Stimulated activated CD4-positive, alpha-beta T cell treated with anti-CD3 and anti-CD28 coated beads, Interleukin-1b, Interleukin-23, amount 100 ng/mL, for 1 hour (primary cell): ENCODE measurements around the gene NEK2.
A peak's percentile ranks its signal among the peaks of the same experiment; 100 is the strongest.
"Not testable (repeated sequence)": the region's sequence is repeated elsewhere in the genome, so short reads cannot be mapped to it uniquely, and the experiment has no call there.

ENCODE experiments used
- DNase-seq, 2 donors: peaks; one replicate each; pipeline ENCODE4 v3.0.0-alpha.2; 2020; ENCODE audit warnings: low read depth in 2 of 2

Gene NEK2

GRCh38 chr1:211675230-211676105 is at the start of gene NEK2:
NEK2 (minus strand) TSS chr1:211675621; CDS start chr1:211675479, 142 bp downstream.
- peak; percentile 42 to 57 for DNase-seq

- no peak for DNase-seq
Observed at GRCh38 chr1:211724687-211725196, 49.3 kb upstream of the NEK2 start.

- DNase-seq: no peak
Observed at GRCh38 chr1:211723273-211723672, 47.9 kb upstream of the NEK2 start.

GRCh38 chr1:211722277-211723175 is 47.1 kb upstream of the NEK2 start:
- DNase-seq: no peak

GRCh38 chr1:211716555-211716954 is 41.1 kb upstream of the NEK2 start:
- DNase-seq: not testable (repeated sequence)

- no peak for DNase-seq
Observed at GRCh38 chr1:211715971-211716370, 40.5 kb upstream of the NEK2 start.

- DNase-seq: no peak
Observed at GRCh38 chr1:211714154-211714553, 38.7 kb upstream of the NEK2 start.

GRCh38 chr1:211713231-211713630 is 37.8 kb upstream of the NEK2 start:
- DNase-seq: no peak

- DNase-seq: no peak
Observed at GRCh38 chr1:211711315-211711705, 35.9 kb upstream of the NEK2 start.

GRCh38 chr1:211710566-211711314 is 35.3 kb upstream of the NEK2 start:
- no peak for DNase-seq

- no peak for DNase-seq
Observed at GRCh38 chr1:211708926-211709325, 33.5 kb upstream of the NEK2 start.

GRCh38 chr1:211708006-211708405 is 32.6 kb upstream of the NEK2 start:
- no peak for DNase-seq

GRCh38 chr1:211705467-211706091 is 30.2 kb upstream of the NEK2 start:
- DNase-seq: no peak

- DNase-seq: no peak
Observed at GRCh38 chr1:211704543-211704942, 29.1 kb upstream of the NEK2 start.

GRCh38 chr1:211703812-211704537 is 28.6 kb upstream of the NEK2 start:
- DNase-seq: no peak

- DNase-seq: no peak
Observed at GRCh38 chr1:211701733-211702132, 26.3 kb upstream of the NEK2 start.

GRCh38 chr1:211699059-211699458 is 23.6 kb upstream of the NEK2 start:
- no peak for DNase-seq

- DNase-seq: peak; percentile 52 to 66
Observed at GRCh38 chr1:211698161-211699026, 23.0 kb upstream of the NEK2 start.

- no peak for DNase-seq
Observed at GRCh38 chr1:211697356-211697755, 21.9 kb upstream of the NEK2 start.
